RWPE2 (cell line): ENCODE data around the gene FAM90A26.
A peak's percentile ranks its signal among the peaks of the same experiment; 100 is the strongest.
"Not testable (repeated sequence)": the region's sequence is repeated elsewhere in the genome, so short reads cannot be mapped to it uniquely, and the experiment has no call there.

ENCODE experiments used
- ATAC-seq: fragments of 200-7000 bp; cut with Tn5 transposase; 3 replicates; pipeline ENCODE4 v1.9.1; 2021; ENCODE audit warnings: low read depth
- DNase-seq: peaks from one replicate; pipeline ENCODE4 v3.0.0-alpha.2; 2020; ENCODE audit warnings: low spot score
- H3K27ac ChIP-seq: fragments of 450-650 bp; 2 replicates; pipeline ENCODE4 v1.5.1; 2017; ENCODE audit warnings: mild to moderate bottlenecking; ENCODE audit not compliant: poor library complexity, severe bottlenecking
- H3K27me3 ChIP-seq: fragments of 250-450 bp; sonication (Bioruptor Pico); 2 replicates; pipeline ENCODE4 v1.5.1; 2021; ENCODE audit warnings: mild to moderate bottlenecking, moderate library complexity; ENCODE audit not compliant: insufficient read depth, poor library complexity, severe bottlenecking
- H3K36me3 ChIP-seq: fragments of 250-450 bp; sonication (Bioruptor Pico); 2 replicates; pipeline ENCODE4 v1.5.1; 2020; ENCODE audit warnings: low read depth, mild to moderate bottlenecking, moderate library complexity
- H3K4me1 ChIP-seq: fragments of 250-450 bp; sonication (Bioruptor Pico); 2 replicates; pipeline ENCODE4 v1.5.1; 2021; ENCODE audit warnings: mild to moderate bottlenecking, moderate library complexity; ENCODE audit not compliant: insufficient read depth, poor library complexity, severe bottlenecking
- H3K4me3 ChIP-seq: fragments of 250-450 bp; sonication (Bioruptor Pico); 2 replicates; pipeline ENCODE4 v1.5.1; 2021; ENCODE audit warnings: mild to moderate bottlenecking, moderate library complexity; ENCODE audit not compliant: severe bottlenecking
- H3K9me3 ChIP-seq: fragments of 250-450 bp; sonication (Bioruptor Pico); 2 replicates; pipeline ENCODE4 v1.5.1; 2021; ENCODE audit warnings: mild to moderate bottlenecking, moderate library complexity; ENCODE audit not compliant: severe bottlenecking
- CTCF ChIP-seq: fragments of 450-650 bp; IDR thresholded peaks from one replicate; pipeline ENCODE4 v1.5.1; 2017; ENCODE audit warnings: mild to moderate bottlenecking, moderate library complexity; ENCODE audit not compliant: poor library complexity, severe bottlenecking

The FAM90A26 gene

GRCh38 chr4:9169791-9170459 is at the start of gene FAM90A26:
TSS of gene FAM90A26 (plus strand) at chr4:9170409. CDS start at chr4:9173173, 2,764 bp downstream.
- H3K9me3 ChIP-seq, DNase-seq, H3K4me3 ChIP-seq, ATAC-seq, H3K4me1 ChIP-seq, H3K27me3 ChIP-seq, H3K27ac ChIP-seq, H3K36me3 ChIP-seq: not testable (repeated sequence)

- ATAC-seq, H3K27me3 ChIP-seq, H3K36me3 ChIP-seq, H3K9me3 ChIP-seq, H3K4me3 ChIP-seq, H3K4me1 ChIP-seq, H3K27ac ChIP-seq, DNase-seq: not testable (repeated sequence)
These were observed 47.5 kb upstream of the FAM90A26 start for GRCh38 chr4:9122711-9123110.

GRCh38 chr4:9123572-9124007 is 46.6 kb upstream of the FAM90A26 start:
- not testable (repeated sequence) for DNase-seq, ATAC-seq, H3K27me3 ChIP-seq, H3K36me3 ChIP-seq, H3K4me1 ChIP-seq, H3K27ac ChIP-seq, H3K9me3 ChIP-seq, H3K4me3 ChIP-seq
- TF ChIP-seq CTCF: peak; percentile 54

GRCh38 chr4:9125601-9126161 is 44.5 kb upstream of the FAM90A26 start:
- not testable (repeated sequence) for DNase-seq, H3K4me3 ChIP-seq, H3K36me3 ChIP-seq, ATAC-seq, H3K27me3 ChIP-seq, H3K27ac ChIP-seq, H3K9me3 ChIP-seq, H3K4me1 ChIP-seq

- not testable (repeated sequence) for ATAC-seq, H3K36me3 ChIP-seq, H3K27ac ChIP-seq, H3K27me3 ChIP-seq, H3K4me3 ChIP-seq, H3K9me3 ChIP-seq, H3K4me1 ChIP-seq, DNase-seq
These were observed 38.8 kb upstream of the FAM90A26 start for GRCh38 chr4:9131420-9131819.

- not testable (repeated sequence) for H3K27ac ChIP-seq, H3K4me1 ChIP-seq, H3K9me3 ChIP-seq, ATAC-seq, H3K36me3 ChIP-seq, H3K4me3 ChIP-seq, DNase-seq, H3K27me3 ChIP-seq
These were observed 37.4 kb upstream of the FAM90A26 start for GRCh38 chr4:9132849-9133248.

GRCh38 chr4:9134011-9134410 is 36.2 kb upstream of the FAM90A26 start:
- H3K4me3 ChIP-seq, H3K9me3 ChIP-seq, ATAC-seq, DNase-seq, H3K36me3 ChIP-seq, H3K4me1 ChIP-seq, H3K27me3 ChIP-seq, H3K27ac ChIP-seq: not testable (repeated sequence)

GRCh38 chr4:9134556-9134955 is 35.7 kb upstream of the FAM90A26 start:
- H3K27me3 ChIP-seq, ATAC-seq, H3K36me3 ChIP-seq, H3K4me3 ChIP-seq, H3K4me1 ChIP-seq, H3K27ac ChIP-seq, H3K9me3 ChIP-seq, DNase-seq: not testable (repeated sequence)

GRCh38 chr4:9141050-9141449 is 29.2 kb upstream of the FAM90A26 start:
- H3K27ac ChIP-seq, ATAC-seq, H3K9me3 ChIP-seq, H3K4me1 ChIP-seq, H3K27me3 ChIP-seq, DNase-seq, H3K36me3 ChIP-seq, H3K4me3 ChIP-seq: not testable (repeated sequence)

- not testable (repeated sequence) for H3K36me3 ChIP-seq, DNase-seq, ATAC-seq, H3K9me3 ChIP-seq, H3K4me1 ChIP-seq, H3K27me3 ChIP-seq, H3K27ac ChIP-seq, H3K4me3 ChIP-seq
These were observed 27.4 kb upstream of the FAM90A26 start for GRCh38 chr4:9142786-9143185.
